Neuronal stem cell (in vitro differentiated cells): ENCODE data around the gene PRDM9.

ENCODE experiments used
- DNase-seq: peaks from one replicate; pipeline ENCODE4 v3.0.0-alpha.2; 2013; ENCODE audit warnings: low spot score
- H2AFZ ChIP-seq: one replicate; pipeline ENCODE4 v1.6.1; 2013; ENCODE audit warnings: mild to moderate bottlenecking, low read length, inconsistent platforms
- H2AK5ac ChIP-seq: 2 replicates; pipeline ENCODE4 v1.6.1; 2013; ENCODE audit warnings: low read depth, mild to moderate bottlenecking, inconsistent platforms, low read length, moderate library complexity, mixed read lengths
- H2BK120ac ChIP-seq: 2 replicates; pipeline ENCODE4 v1.6.1; 2013; ENCODE audit warnings: low read depth, mild to moderate bottlenecking, inconsistent platforms, low read length, moderate library complexity, mixed read lengths
- H2BK12ac ChIP-seq: one replicate; pipeline ENCODE4 v1.6.1; 2013; ENCODE audit warnings: low read length, inconsistent platforms
- H2BK15ac ChIP-seq: 2 replicates; pipeline ENCODE4 v1.6.1; 2013; ENCODE audit warnings: mild to moderate bottlenecking, low read length, inconsistent platforms, mixed read lengths
- H2BK5ac ChIP-seq: one replicate; pipeline ENCODE4 v1.6.1; 2013; ENCODE audit warnings: inconsistent platforms, mild to moderate bottlenecking, low read length, moderate library complexity
- H3K14ac ChIP-seq: one replicate; pipeline ENCODE4 v1.6.1; 2013; ENCODE audit warnings: low read length, inconsistent platforms
- H3K18ac ChIP-seq: 2 replicates; pipeline ENCODE4 v1.6.1; 2013; ENCODE audit warnings: low read length, inconsistent platforms
- H3K23ac ChIP-seq: 2 replicates; pipeline ENCODE4 v1.6.1; 2013; ENCODE audit warnings: low read depth, mild to moderate bottlenecking, mixed read lengths, low read length, inconsistent platforms; ENCODE audit not compliant: poor library complexity
- H3K27ac ChIP-seq: replicated peaks from 3 replicates; pipeline ENCODE4 v1.5.1; 2013; ENCODE audit warnings: low read length, inconsistent platforms
- H3K27me3 ChIP-seq, 3 experiments: 2 replicates each; pipeline ENCODE4 v1.6.1; 2013; ENCODE audit warnings: low read length in 3 of 3, mild to moderate bottlenecking in 2 of 3, inconsistent platforms in 1 of 3, low read depth in 1 of 3, mixed read lengths in 1 of 3, moderate library complexity in 1 of 3; ENCODE audit not compliant: control insufficient read depth in 3 of 3, insufficient read depth in 3 of 3
- H3K36me3 ChIP-seq, 2 donors: replicated peaks in 1 of 2; 2 replicates each; pipeline ENCODE4 v1.6.1; 2013; ENCODE audit warnings: low read length in 2 of 2; ENCODE audit not compliant: control insufficient read depth in 2 of 2, insufficient read depth in 2 of 2
- H3K4ac ChIP-seq: 2 replicates; pipeline ENCODE4 v1.6.1; 2013; ENCODE audit warnings: inconsistent platforms, mild to moderate bottlenecking, low read length, moderate library complexity
- H3K4me1 ChIP-seq, 2 donors: 1 replicate in 1 of 2; 2 replicates in 1 of 2; pipeline ENCODE4 v1.6.1; 2013; ENCODE audit warnings: low read length in 2 of 2, low read depth in 1 of 2; ENCODE audit not compliant: control insufficient read depth in 2 of 2, insufficient read depth in 1 of 2
- H3K4me2 ChIP-seq: one replicate; pipeline ENCODE4 v1.6.1; 2013; ENCODE audit warnings: mild to moderate bottlenecking, low read length, inconsistent platforms; ENCODE audit not compliant: insufficient read depth, poor library complexity, severe bottlenecking
- H3K4me3 ChIP-seq, 2 donors: 2 replicates each; pipeline ENCODE4 v1.5.1; 2013; ENCODE audit warnings: low read length in 2 of 2, mild to moderate bottlenecking in 2 of 2, inconsistent platforms in 1 of 2, moderate library complexity in 1 of 2
- H3K79me1 ChIP-seq: one replicate; pipeline ENCODE4 v1.6.1; 2013; ENCODE audit warnings: low read depth, mild to moderate bottlenecking, inconsistent platforms, low read length, moderate library complexity
- H3K9ac ChIP-seq: one replicate; pipeline ENCODE4 v1.6.1; 2013; ENCODE audit warnings: mild to moderate bottlenecking, low read depth, low read length, inconsistent platforms; ENCODE audit not compliant: poor library complexity
- H3K9me3 ChIP-seq, 2 donors: replicated peaks in 1 of 2; 2 replicates each; pipeline versions ENCODE3 to v1.6.1; 2013; ENCODE audit warnings: low read length in 2 of 2, mild to moderate bottlenecking in 2 of 2, inconsistent platforms in 1 of 2, low read depth in 1 of 2, mixed read lengths in 1 of 2, moderate library complexity in 1 of 2; ENCODE audit not compliant: control insufficient read depth in 2 of 2, insufficient read depth in 1 of 2
- H4K8ac ChIP-seq: one replicate; pipeline ENCODE4 v1.6.1; 2013; ENCODE audit warnings: low read depth, mild to moderate bottlenecking, inconsistent platforms, low read length, moderate library complexity
- H4K91ac ChIP-seq: one replicate; pipeline ENCODE4 v1.6.1; 2013; ENCODE audit warnings: low read length, low read depth, mild to moderate bottlenecking, inconsistent platforms; ENCODE audit not compliant: poor library complexity
- WGBS, 2 donors: extraction: QIAGEN DNeasy Blood & Tissue Kit; methylation state at CpG; one replicate each; pipeline ENCODE4 v1.1.7; 2013; ENCODE audit warnings: missing lambda C conversion rate in 2 of 2, mixed read lengths in 1 of 2; ENCODE audit not compliant: insufficient read length in 2 of 2, insufficient replicate concordance in 1 of 2; ENCODE audit errors: extremely low coverage in 2 of 2; 5-methylcytosine and 5-hydroxymethylcytosine counted together

PRDM9 gene

GRCh38 chr5:23476580-23476979, 30.8 kb upstream of the PRDM9 start:
- no CpG with 5 or more reads among the region's 1 CpG for WGBS, 2 donors

GRCh38 chr5:23482642-23483041, 24.8 kb upstream of the PRDM9 start:
- Histone ChIP-seq H3K4ac (no peak overlapping the region), H2BK15ac (no peak overlapping the region), H3K18ac (no peak overlapping the region), H3K23ac (no peak overlapping the region), H3K9me3 (peaks cover 2% of the 10 kb centered on the region in 2 donors), H3K9ac (no peak overlapping the region), H3K4me3 (no peak overlapping the region), H4K8ac (no peak overlapping the region), H2BK5ac (no peak overlapping the region), H3K27ac (no peak overlapping the region), H2AFZ (no peak overlapping the region), H3K79me1 (no peaks in the 10 kb centered on the region), H3K27me3 (no peaks in the 10 kb centered on the region), H4K91ac (no peak overlapping the region), H2AK5ac (no peak overlapping the region), H3K4me1 (no peaks in the 10 kb centered on the region), H3K36me3 (no peaks in the 10 kb centered on the region), H2BK12ac (no peak overlapping the region), H3K4me2 (no peak overlapping the region), H2BK120ac (no peak overlapping the region), H3K14ac (no peak overlapping the region)
- DNase-seq, result no peak
- no CpG with 5 or more reads among the region's 2 CpGs for WGBS, 2 donors

More at GRCh38 chr5:23476580-23476979, 30.8 kb upstream of the PRDM9 start:
- no peak overlapping the region for H3K4me2 ChIP-seq
- no peak overlapping the region for H2BK5ac ChIP-seq
- H4K91ac ChIP-seq, result no peak overlapping the region
- DNase-seq, result no peak
- H3K23ac ChIP-seq, result no peak overlapping the region
- no peak overlapping the region for H2BK120ac ChIP-seq
- no peak overlapping the region for H2BK12ac ChIP-seq
- no peak overlapping the region for H2AK5ac ChIP-seq
- H3K36me3 ChIP-seq, result no peaks in the 10 kb centered on the region
- no peak overlapping the region for H3K4ac ChIP-seq
- peaks cover 0 to 2% of the 10 kb centered on the region in 2 donors for H3K9me3 ChIP-seq
- H4K8ac ChIP-seq, result no peak overlapping the region
- no peaks in the 10 kb centered on the region for H3K27me3 ChIP-seq
- H3K9ac ChIP-seq, result no peak overlapping the region
- no peak overlapping the region for H2BK15ac ChIP-seq
- no peak overlapping the region for H3K18ac ChIP-seq
- no peak overlapping the region for H3K27ac ChIP-seq
- no peaks in the 10 kb centered on the region for H3K4me1 ChIP-seq
- no peaks in the 10 kb centered on the region for H3K79me1 ChIP-seq
- no peak overlapping the region for H3K4me3 ChIP-seq
- no peak overlapping the region for H3K14ac ChIP-seq
- no peak overlapping the region for H2AFZ ChIP-seq

GRCh38 chr5:23483090-23483489, 24.3 kb upstream of the PRDM9 start:
- no peak overlapping the region for H3K4ac ChIP-seq
- no peak overlapping the region for H2AK5ac ChIP-seq
- H3K27me3 ChIP-seq, result no peaks in the 10 kb centered on the region
- WGBS, 2 donors, result no CpG with 5 or more reads among the region's 2 CpGs
- no peak overlapping the region for H3K27ac ChIP-seq
- no peak overlapping the region for H3K23ac ChIP-seq
- H2BK120ac ChIP-seq, result no peak overlapping the region
- peaks cover 0 to 2% of the 10 kb centered on the region in 2 donors for H3K9me3 ChIP-seq
- H2BK12ac ChIP-seq, result no peak overlapping the region
- no peak overlapping the region for H3K4me2 ChIP-seq
- no peaks in the 10 kb centered on the region for H3K36me3 ChIP-seq
- no peak overlapping the region for H4K8ac ChIP-seq
- no peak overlapping the region for H4K91ac ChIP-seq
- no peak overlapping the region for H3K14ac ChIP-seq
- H2BK5ac ChIP-seq, result no peak overlapping the region
- H3K4me1 ChIP-seq, result no peaks in the 10 kb centered on the region
- H3K9ac ChIP-seq, result no peak overlapping the region
- no peak for DNase-seq
- no peak overlapping the region for H2BK15ac ChIP-seq
- H3K18ac ChIP-seq, result no peak overlapping the region
- no peak overlapping the region for H2AFZ ChIP-seq
- no peak overlapping the region for H3K4me3 ChIP-seq
- H3K79me1 ChIP-seq, result no peaks in the 10 kb centered on the region

GRCh38 chr5:23484096-23484495, 23.3 kb upstream of the PRDM9 start:
- Histone ChIP-seq H2AK5ac (no peak overlapping the region), H2BK120ac (no peak overlapping the region), H2BK12ac (no peak overlapping the region), H2BK15ac (no peak overlapping the region), H3K14ac (no peak overlapping the region), H2BK5ac (no peak overlapping the region), H3K36me3 (no peaks in the 10 kb centered on the region), H3K27me3 (no peaks in the 10 kb centered on the region), H3K4me3 (no peak overlapping the region), H3K4me2 (no peak overlapping the region), H4K91ac (no peak overlapping the region), H3K9me3 (peaks cover 0 to 2% of the 10 kb centered on the region in 2 donors), H4K8ac (no peak overlapping the region), H3K27ac (no peak overlapping the region), H3K79me1 (no peaks in the 10 kb centered on the region), H2AFZ (no peak overlapping the region), H3K4ac (no peak overlapping the region), H3K23ac (no peak overlapping the region), H3K4me1 (no peaks in the 10 kb centered on the region), H3K9ac (no peak overlapping the region), H3K18ac (no peak overlapping the region)
- no peak for DNase-seq
- WGBS, 2 donors, result no CpG with 5 or more reads among the region's 5 CpGs
